ENCODE measurements around the gene SCD.

SCD gene

GRCh38 chr10:100330079-100330478 lies 17.0 kb upstream of the SCD start, which contains the start of gene PKD2L1:
Gene PKD2L1 (minus strand): TSS chr10:100330228. CDS start chr10:100330103, 125 bp downstream.
- TF ChIP-seq TCF4 (CRISPR knock-in tag; IDR thresholded peaks at IDR 0.05; ENCODE audit: borderline replicate concordance) (no peak), ZFP30 (CRISPR knock-in tag; IDR thresholded peaks at IDR 0.05) (no peak), ISL1 (CRISPR knock-in tag; IDR thresholded peaks at IDR 0.05) (no peak), TOX (CRISPR knock-in tag; IDR thresholded peaks at IDR 0.05; ENCODE audit: borderline replicate concordance) (no peak), RARB (CRISPR knock-in tag; IDR thresholded peaks at IDR 0.05) (no peak), CREB5 (CRISPR knock-in tag; IDR thresholded peaks at IDR 0.05; ENCODE audit: low read depth) (no peak), SNAI2 (CRISPR knock-in tag; IDR thresholded peaks at IDR 0.05) (no peak), ZNF8 (CRISPR knock-in tag; IDR thresholded peaks at IDR 0.05) (no peak), ESRRG (CRISPR knock-in tag; IDR thresholded peaks at IDR 0.05) (no peak), ARNTL (CRISPR knock-in tag; IDR thresholded peaks at IDR 0.05; ENCODE audit: borderline replicate concordance, low read depth) (no peak), BACH2 (CRISPR knock-in tag; IDR thresholded peaks at IDR 0.05; ENCODE audit: borderline replicate concordance) (no peak)
- TF ChIP-seq, protein P1, sequence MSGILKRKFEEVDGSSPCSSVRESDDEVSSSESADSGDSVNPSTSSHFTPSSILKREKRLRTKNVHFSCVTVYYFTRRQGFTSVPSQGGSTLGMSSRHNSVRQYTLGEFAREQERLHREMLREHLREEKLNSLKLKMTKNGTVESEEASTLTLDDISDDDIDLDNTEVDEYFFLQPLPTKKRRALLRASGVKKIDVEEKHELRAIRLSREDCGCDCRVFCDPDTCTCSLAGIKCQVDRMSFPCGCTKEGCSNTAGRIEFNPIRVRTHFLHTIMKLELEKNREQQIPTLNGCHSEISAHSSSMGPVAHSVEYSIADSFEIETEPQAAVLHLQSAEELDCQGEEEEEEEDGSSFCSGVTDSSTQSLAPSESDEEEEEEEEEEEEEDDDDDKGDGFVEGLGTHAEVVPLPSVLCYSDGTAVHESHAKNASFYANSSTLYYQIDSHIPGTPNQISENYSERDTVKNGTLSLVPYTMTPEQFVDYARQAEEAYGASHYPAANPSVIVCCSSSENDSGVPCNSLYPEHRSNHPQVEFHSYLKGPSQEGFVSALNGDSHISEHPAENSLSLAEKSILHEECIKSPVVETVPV (CRISPR knock-in tag; IDR thresholded peaks at IDR 0.05), result no peak
- TF ChIP-seq, protein P2, sequence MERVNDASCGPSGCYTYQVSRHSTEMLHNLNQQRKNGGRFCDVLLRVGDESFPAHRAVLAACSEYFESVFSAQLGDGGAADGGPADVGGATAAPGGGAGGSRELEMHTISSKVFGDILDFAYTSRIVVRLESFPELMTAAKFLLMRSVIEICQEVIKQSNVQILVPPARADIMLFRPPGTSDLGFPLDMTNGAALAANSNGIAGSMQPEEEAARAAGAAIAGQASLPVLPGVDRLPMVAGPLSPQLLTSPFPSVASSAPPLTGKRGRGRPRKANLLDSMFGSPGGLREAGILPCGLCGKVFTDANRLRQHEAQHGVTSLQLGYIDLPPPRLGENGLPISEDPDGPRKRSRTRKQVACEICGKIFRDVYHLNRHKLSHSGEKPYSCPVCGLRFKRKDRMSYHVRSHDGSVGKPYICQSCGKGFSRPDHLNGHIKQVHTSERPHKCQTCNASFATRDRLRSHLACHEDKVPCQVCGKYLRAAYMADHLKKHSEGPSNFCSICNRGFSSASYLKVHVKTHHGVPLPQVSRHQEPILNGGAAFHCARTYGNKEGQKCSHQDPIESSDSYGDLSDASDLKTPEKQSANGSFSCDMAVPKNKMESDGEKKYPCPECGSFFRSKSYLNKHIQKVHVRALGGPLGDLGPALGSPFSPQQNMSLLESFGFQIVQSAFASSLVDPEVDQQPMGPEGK (CRISPR knock-in tag; IDR thresholded peaks at IDR 0.05; ENCODE audit: borderline replicate concordance), result no peak
- no peak for ATAC-seq

DNA sequence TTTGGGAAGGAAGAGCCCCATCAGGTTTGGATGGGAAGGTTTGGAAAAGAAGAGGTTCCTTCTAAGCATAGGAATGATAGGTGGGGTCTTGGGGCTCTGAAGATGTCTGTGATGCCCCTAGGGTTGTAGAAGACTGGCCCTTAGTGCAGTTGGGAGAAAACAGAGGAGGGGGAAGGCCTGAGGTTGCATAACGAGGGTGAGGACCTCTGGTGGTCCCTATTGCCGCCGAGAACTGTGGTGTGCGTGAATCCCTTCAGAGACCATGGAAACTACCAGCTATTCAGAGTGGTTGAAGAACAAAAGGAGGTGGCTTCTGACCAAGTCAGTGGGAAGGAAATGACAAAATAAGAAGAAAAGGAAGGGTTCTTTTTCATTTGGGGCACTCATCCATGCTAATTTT lies 13.9 kb upstream of the SCD start:
- TF ChIP-seq PPARA (CRISPR knock-in tag; IDR thresholded peaks at IDR 0.05; ENCODE audit: borderline replicate concordance) (no peak), TCF4 (CRISPR knock-in tag; IDR thresholded peaks at IDR 0.05; ENCODE audit: borderline replicate concordance) (no peak), ZNF70 (CRISPR knock-in tag; IDR thresholded peaks at IDR 0.05) (no peak), ZNF565 (CRISPR knock-in tag; conservative IDR thresholded peaks at IDR 0.05; ENCODE audit: low read depth) (no peak), ZFP30 (CRISPR knock-in tag; IDR thresholded peaks at IDR 0.05) (no peak), TOX (CRISPR knock-in tag; IDR thresholded peaks at IDR 0.05; ENCODE audit: borderline replicate concordance) (no peak), OSR1 (CRISPR knock-in tag; IDR thresholded peaks at IDR 0.05) (no peak), GLIS3 (CRISPR knock-in tag; IDR thresholded peaks at IDR 0.05) (no peak), ZC3H10 (CRISPR knock-in tag; IDR thresholded peaks at IDR 0.05) (no peak)
- TF ChIP-seq, protein P3, sequence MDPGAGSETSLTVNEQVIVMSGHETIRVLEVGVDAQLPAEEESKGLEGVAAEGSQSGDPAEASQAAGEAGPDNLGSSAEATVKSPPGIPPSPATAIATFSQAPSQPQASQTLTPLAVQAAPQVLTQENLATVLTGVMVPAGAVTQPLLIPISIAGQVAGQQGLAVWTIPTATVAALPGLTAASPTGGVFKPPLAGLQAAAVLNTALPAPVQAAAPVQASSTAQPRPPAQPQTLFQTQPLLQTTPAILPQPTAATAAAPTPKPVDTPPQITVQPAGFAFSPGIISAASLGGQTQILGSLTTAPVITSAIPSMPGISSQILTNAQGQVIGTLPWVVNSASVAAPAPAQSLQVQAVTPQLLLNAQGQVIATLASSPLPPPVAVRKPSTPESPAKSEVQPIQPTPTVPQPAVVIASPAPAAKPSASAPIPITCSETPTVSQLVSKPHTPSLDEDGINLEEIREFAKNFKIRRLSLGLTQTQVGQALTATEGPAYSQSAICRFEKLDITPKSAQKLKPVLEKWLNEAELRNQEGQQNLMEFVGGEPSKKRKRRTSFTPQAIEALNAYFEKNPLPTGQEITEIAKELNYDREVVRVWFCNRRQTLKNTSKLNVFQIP (CRISPR knock-in tag; IDR thresholded peaks at IDR 0.05; ENCODE audit: borderline replicate concordance, low read depth), result no peak
- TF ChIP-seq, protein P1 (CRISPR knock-in tag; IDR thresholded peaks at IDR 0.05), result no peak
- no peak for ATAC-seq

DNA sequence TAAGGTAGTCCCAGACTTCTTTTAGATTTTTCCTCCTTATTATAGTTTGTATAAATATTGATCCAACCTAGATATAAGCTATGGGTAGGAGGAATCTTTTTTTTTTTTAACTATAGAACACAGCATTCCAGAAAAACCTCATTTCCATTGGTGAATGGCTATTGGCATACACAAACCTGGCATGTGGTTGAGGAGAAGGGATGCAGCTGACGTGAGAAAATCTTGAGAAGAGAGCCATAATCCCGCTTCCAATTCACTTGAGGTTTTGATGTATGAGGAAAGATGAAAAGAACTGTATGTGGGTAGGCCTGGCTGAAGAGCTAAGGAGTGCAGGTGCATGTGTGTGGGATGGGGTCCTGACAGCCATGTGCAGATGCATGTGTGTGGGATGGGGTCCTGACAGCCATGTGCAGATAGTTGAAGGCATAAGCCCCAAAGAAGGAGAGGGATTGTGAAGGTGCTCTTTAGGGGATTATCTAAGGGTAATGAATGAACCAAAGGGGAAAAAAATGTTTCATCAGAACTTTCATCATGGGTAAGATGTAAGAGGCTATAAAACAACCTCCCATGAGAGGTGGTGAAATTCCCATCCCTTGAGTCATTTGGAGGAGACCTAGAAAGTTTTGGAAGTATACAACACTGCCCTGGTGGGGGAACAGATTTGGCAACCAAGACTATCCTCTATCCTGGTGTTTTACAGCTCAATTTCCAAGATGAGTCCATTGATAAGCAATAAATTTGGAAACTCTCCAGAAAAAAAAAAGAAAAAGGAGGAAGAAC lies 13.2 kb upstream of the SCD start:
- TF ChIP-seq RARB (CRISPR knock-in tag; IDR thresholded peaks at IDR 0.05) (no peak), GLIS3 (CRISPR knock-in tag; IDR thresholded peaks at IDR 0.05) (no peak), CSDC2 (CRISPR knock-in tag; IDR thresholded peaks at IDR 0.05) (no peak)
- TF ChIP-seq, protein P3 (CRISPR knock-in tag; IDR thresholded peaks at IDR 0.05; ENCODE audit: borderline replicate concordance, low read depth), result no peak
- ATAC-seq, result no peak

Measured in SK-N-SH treated with all-trans-retinoic acid at 6 μM for 48 hours (cell line).